ENCODE results near the gene NR2E3. TPM values are rescaled to one million over a fixed set of nuclear protein-coding genes. Genes with fewer than 3 reads are reported as not detected.

Gene NR2E3
- total RNA-seq, 1 experiment from 2014 or later, result 0.77 TPM

GRCh38 chr15:71800835-71801745, 9.3 kb upstream of the NR2E3 start:
- Histone ChIP-seq H3K9me2 (replicated peaks; ENCODE audit: low read length) (no peaks in the 10 kb centered on the region), H3K9ac (ENCODE audit: low read length) (peak overlapping the region; percentile 40), H3K27ac (ENCODE audit: low read length) (peak overlapping the region; percentile 75), H3F3A (ENCODE audit: low read length, unreplicated experiment) (no peaks in the 10 kb centered on the region), H3K79me2 (ENCODE audit: low read length) (no peaks in the 10 kb centered on the region), H3K27me3 (ENCODE audit: low read length) (no peaks in the 10 kb centered on the region), H4K20me1 (ENCODE audit: low read length) (no peaks in the 10 kb centered on the region), H2AFZ (ENCODE audit: low read length) (no peak overlapping the region), H3K36me3 (ENCODE audit: low read depth, low read length) (no peaks in the 10 kb centered on the region), H3K4me1 (ENCODE audit: insufficient read depth, low read length) (peaks cover 18% of the 10 kb centered on the region), H3K4me2 (ENCODE audit: low read length) (0 out of 2 replicates have a peak overlapping the region, but pooled peaks have one; percentile 26), H3K4me3 (ENCODE audit: low read length) (no peak overlapping the region), H3K9me3 (ENCODE audit: low read length) (no peaks in the 10 kb centered on the region)
- ChIA-PET POLR2A (ENCODE audit: unreplicated experiment) (interaction anchor here (1.2 kb wide), 1 partner anchor 48 kb away, joined by 5 read pairs; no protein-coding TSS in a partner anchor), CTCF (interaction anchor here (0.6 to 1.5 kb wide), 7 partner anchors 10 to 657 kb away, joined by 3 to 26 read pairs (median 4); no protein-coding TSS in a partner anchor)
- intact Hi-C loops (cut with micrococcal nuclease), result loop anchor here (1.0 to 10.0 kb wide), 7 partner anchors 21 to 826 kb away; partner anchors contain the start of gene THSD4
- no TSS peak for BruUV-seq (replicated peaks)
- TF ChIP-seq, protein P1, sequence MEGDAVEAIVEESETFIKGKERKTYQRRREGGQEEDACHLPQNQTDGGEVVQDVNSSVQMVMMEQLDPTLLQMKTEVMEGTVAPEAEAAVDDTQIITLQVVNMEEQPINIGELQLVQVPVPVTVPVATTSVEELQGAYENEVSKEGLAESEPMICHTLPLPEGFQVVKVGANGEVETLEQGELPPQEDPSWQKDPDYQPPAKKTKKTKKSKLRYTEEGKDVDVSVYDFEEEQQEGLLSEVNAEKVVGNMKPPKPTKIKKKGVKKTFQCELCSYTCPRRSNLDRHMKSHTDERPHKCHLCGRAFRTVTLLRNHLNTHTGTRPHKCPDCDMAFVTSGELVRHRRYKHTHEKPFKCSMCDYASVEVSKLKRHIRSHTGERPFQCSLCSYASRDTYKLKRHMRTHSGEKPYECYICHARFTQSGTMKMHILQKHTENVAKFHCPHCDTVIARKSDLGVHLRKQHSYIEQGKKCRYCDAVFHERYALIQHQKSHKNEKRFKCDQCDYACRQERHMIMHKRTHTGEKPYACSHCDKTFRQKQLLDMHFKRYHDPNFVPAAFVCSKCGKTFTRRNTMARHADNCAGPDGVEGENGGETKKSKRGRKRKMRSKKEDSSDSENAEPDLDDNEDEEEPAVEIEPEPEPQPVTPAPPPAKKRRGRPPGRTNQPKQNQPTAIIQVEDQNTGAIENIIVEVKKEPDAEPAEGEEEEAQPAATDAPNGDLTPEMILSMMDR (conservative IDR thresholded peaks at IDR 0.05; ENCODE audit: low read depth, low read length), result peak; percentile 88
- TF ChIP-seq EZH2 (IDR thresholded peaks at IDR 0.05; ENCODE audit: low read length, unreplicated experiment) (no peak), EZH2phosphoT487 (IDR thresholded peaks at IDR 0.05; ENCODE audit: borderline replicate concordance, low read length) (no peak)
- ATAC-seq (peak; percentile 83), DNase-seq (peak; percentile 88)

DNA sequence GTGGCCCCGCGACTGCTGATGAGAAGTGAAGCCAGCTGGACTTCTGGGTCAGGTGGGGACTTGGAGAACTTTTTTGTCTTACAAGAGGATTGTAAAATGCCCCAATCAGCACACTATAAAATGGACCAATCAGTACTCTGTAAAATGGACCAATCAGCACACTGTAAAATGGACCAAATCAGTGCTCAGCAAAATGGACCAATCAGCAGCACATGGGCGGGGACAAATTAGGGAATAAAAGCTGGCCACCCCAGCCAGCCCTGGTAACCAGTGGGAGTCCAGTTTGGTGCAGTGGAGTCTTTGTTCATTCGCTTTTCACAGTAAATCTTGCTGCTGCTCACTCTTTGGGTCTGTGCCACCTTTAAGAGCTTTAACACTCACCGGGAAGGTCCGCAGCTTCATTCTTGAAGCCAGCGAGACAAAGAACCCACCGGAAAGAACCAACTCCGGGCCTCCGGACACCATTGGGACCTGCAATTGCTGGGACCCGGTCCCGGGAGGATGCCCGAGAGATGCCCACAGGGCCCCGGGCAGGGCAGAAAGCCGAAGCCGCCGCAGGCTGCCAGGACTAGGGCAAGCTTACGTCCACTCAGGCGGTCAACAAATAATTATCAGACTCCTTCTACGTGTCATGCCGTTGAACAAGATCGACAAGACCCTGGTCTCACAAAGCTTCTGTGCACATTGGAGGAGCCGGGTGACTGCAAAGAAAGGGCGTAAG, 8.3 kb upstream of the NR2E3 start:
- H3K9me2 ChIP-seq (replicated peaks; ENCODE audit: low read length), result no peaks in the 10 kb centered on the region
- no peak for DNase-seq
- POLR2A ChIA-PET (ENCODE audit: unreplicated experiment), result no interaction called here
- no peak overlapping the region for H3K4me2 ChIP-seq (ENCODE audit: low read length)
- no peaks in the 10 kb centered on the region for H4K20me1 ChIP-seq (ENCODE audit: low read length)
- ATAC-seq, result no peak
- no peak overlapping the region for H3K9ac ChIP-seq (ENCODE audit: low read length)
- intact Hi-C loops (cut with micrococcal nuclease), result loop anchor here (1.0 to 10.0 kb wide), 8 partner anchors 22 to 827 kb away; partner anchors contain the start of gene THSD4
- H3K4me1 ChIP-seq (ENCODE audit: insufficient read depth, low read length), result peaks cover 28% of the 10 kb centered on the region
- no peaks in the 10 kb centered on the region for H3K79me2 ChIP-seq (ENCODE audit: low read length)
- no peaks in the 10 kb centered on the region for H3K9me3 ChIP-seq (ENCODE audit: low read length)
- H3K4me3 ChIP-seq (ENCODE audit: low read length), result no peak overlapping the region
- BruUV-seq (replicated peaks), result no TSS peak
- TF ChIP-seq EZH2phosphoT487 (IDR thresholded peaks at IDR 0.05; ENCODE audit: borderline replicate concordance, low read length) (no peak), EZH2 (IDR thresholded peaks at IDR 0.05; ENCODE audit: low read length, unreplicated experiment) (no peak)
- TF ChIP-seq, protein P1 (conservative IDR thresholded peaks at IDR 0.05; ENCODE audit: low read depth, low read length), result no peak
- H2AFZ ChIP-seq (ENCODE audit: low read length), result no peak overlapping the region
- H3K27me3 ChIP-seq (ENCODE audit: low read length), result no peaks in the 10 kb centered on the region
- H3K36me3 ChIP-seq (ENCODE audit: low read depth, low read length), result no peaks in the 10 kb centered on the region
- no peak overlapping the region for H3K27ac ChIP-seq (ENCODE audit: low read length)
- CTCF ChIA-PET, result interaction anchor here (0.7 to 1.5 kb wide), 2 partner anchors 12 to 58 kb away, joined by 3 to 16 read pairs; no protein-coding TSS in a partner anchor
- H3F3A ChIP-seq (ENCODE audit: low read length, unreplicated experiment), result no peaks in the 10 kb centered on the region
